ENCODE data around the gene AKAP9. TPM values are rescaled to one million over a fixed set of nuclear protein-coding genes. Genes with fewer than 3 reads are reported as not detected.

The AKAP9 gene
- polyA plus RNA-seq, 1 experiment: 24.3 TPM

GRCh38 chr7:91898240-91898992, 42.2 kb upstream of the AKAP9 start:
- Histone ChIP-seq H3K9me3 (ENCODE audit: control insufficient read depth, insufficient read depth, low read length) (no peaks in the 10 kb centered on the region), H3K27ac (ENCODE audit: low read depth, low read length) (no peak overlapping the region), H3K27me3 (ENCODE audit: control insufficient read depth, insufficient read depth, low read length) (peaks cover 2% of the 10 kb centered on the region), H3K4me3 (ENCODE audit: low read depth, low read length) (no peak overlapping the region)
- ChIA-PET CTCF (interaction anchor here (0.7 to 1.5 kb wide), 4 partner anchors 11 to 68 kb away, joined by 3 to 4 read pairs (median 3); no protein-coding TSS in a partner anchor), POLR2A (no interaction called here)
- no peak for TF ChIP-seq CTCF (IDR thresholded peaks at IDR 0.05; ENCODE audit: low read depth, low read length)
- DNase-seq (ENCODE audit: low read depth, low spot score): no peak

- CTCF ChIA-PET: interaction anchor here (1.5 kb wide), 1 partner anchor 19 kb away, joined by 3 read pairs; no protein-coding TSS in a partner anchor
- no peak overlapping the region for H3K27ac ChIP-seq (ENCODE audit: low read depth, low read length)
- no peak for DNase-seq (ENCODE audit: low read depth, low spot score)
- H3K4me3 ChIP-seq (ENCODE audit: low read depth, low read length): no peak overlapping the region
- no peaks in the 10 kb centered on the region for H3K9me3 ChIP-seq (ENCODE audit: control insufficient read depth, insufficient read depth, low read length)
- POLR2A ChIA-PET: no interaction called here
- peaks cover 2% of the 10 kb centered on the region for H3K27me3 ChIP-seq (ENCODE audit: control insufficient read depth, insufficient read depth, low read length)
- TF ChIP-seq CTCF (IDR thresholded peaks at IDR 0.05; ENCODE audit: low read depth, low read length): no peak
Observed at GRCh38 chr7:91899563-91899962, 41.1 kb upstream of the AKAP9 start.

GRCh38 chr7:91910171-91910570, 30.5 kb upstream of the AKAP9 start:
- no peak overlapping the region for H3K27ac ChIP-seq (ENCODE audit: low read depth, low read length)

GRCh38 chr7:91911121-91911520, 29.5 kb upstream of the AKAP9 start:
- H3K9me3 ChIP-seq (ENCODE audit: control insufficient read depth, insufficient read depth, low read length): no peaks in the 10 kb centered on the region
- no peak for DNase-seq (ENCODE audit: low read depth, low spot score)
- ChIA-PET CTCF (no interaction called here), POLR2A (no interaction called here)
- no peak overlapping the region for H3K4me3 ChIP-seq (ENCODE audit: low read depth, low read length)
- no peaks in the 10 kb centered on the region for H3K27me3 ChIP-seq (ENCODE audit: control insufficient read depth, insufficient read depth, low read length)
- no peak for TF ChIP-seq CTCF (IDR thresholded peaks at IDR 0.05; ENCODE audit: low read depth, low read length)
- no peak overlapping the region for H3K27ac ChIP-seq (ENCODE audit: low read depth, low read length)

More at GRCh38 chr7:91910171-91910570, 30.5 kb upstream of the AKAP9 start:
- no peak for DNase-seq (ENCODE audit: low read depth, low spot score)
- Histone ChIP-seq H3K27me3 (ENCODE audit: control insufficient read depth, insufficient read depth, low read length) (no peaks in the 10 kb centered on the region), H3K9me3 (ENCODE audit: control insufficient read depth, insufficient read depth, low read length) (no peaks in the 10 kb centered on the region), H3K4me3 (ENCODE audit: low read depth, low read length) (no peak overlapping the region)
- ChIA-PET POLR2A (no interaction called here), CTCF (interaction anchor here (1.0 kb wide), 1 partner anchor 37 kb away, joined by 3 read pairs; no protein-coding TSS in a partner anchor)
- TF ChIP-seq CTCF (IDR thresholded peaks at IDR 0.05; ENCODE audit: low read depth, low read length): no peak

GRCh38 chr7:91912494-91912893, 28.2 kb upstream of the AKAP9 start:
- Histone ChIP-seq H3K27me3 (ENCODE audit: control insufficient read depth, insufficient read depth, low read length) (no peaks in the 10 kb centered on the region), H3K27ac (ENCODE audit: low read depth, low read length) (no peak overlapping the region), H3K9me3 (ENCODE audit: control insufficient read depth, insufficient read depth, low read length) (no peaks in the 10 kb centered on the region), H3K4me3 (ENCODE audit: low read depth, low read length) (no peak overlapping the region)
- ChIA-PET CTCF (interaction anchor here (1.0 kb wide), 2 partner anchors 9 to 18 kb away, joined by 3 read pairs; no protein-coding TSS in a partner anchor), POLR2A (no interaction called here)
- no peak for TF ChIP-seq CTCF (IDR thresholded peaks at IDR 0.05; ENCODE audit: low read depth, low read length)
- no peak for DNase-seq (ENCODE audit: low read depth, low spot score)

Data from AG04450 (cell line).